ENCODE measurements around the gene P3H2. TPM values are rescaled to one million over a fixed set of nuclear protein-coding genes. Genes with fewer than 3 reads are reported as not detected.
A peak's percentile ranks its signal among the peaks of the same experiment; 100 is the strongest.

The P3H2 gene
- total RNA-seq, 1 experiment from 2014 or later = 82.2 TPM

DNA sequence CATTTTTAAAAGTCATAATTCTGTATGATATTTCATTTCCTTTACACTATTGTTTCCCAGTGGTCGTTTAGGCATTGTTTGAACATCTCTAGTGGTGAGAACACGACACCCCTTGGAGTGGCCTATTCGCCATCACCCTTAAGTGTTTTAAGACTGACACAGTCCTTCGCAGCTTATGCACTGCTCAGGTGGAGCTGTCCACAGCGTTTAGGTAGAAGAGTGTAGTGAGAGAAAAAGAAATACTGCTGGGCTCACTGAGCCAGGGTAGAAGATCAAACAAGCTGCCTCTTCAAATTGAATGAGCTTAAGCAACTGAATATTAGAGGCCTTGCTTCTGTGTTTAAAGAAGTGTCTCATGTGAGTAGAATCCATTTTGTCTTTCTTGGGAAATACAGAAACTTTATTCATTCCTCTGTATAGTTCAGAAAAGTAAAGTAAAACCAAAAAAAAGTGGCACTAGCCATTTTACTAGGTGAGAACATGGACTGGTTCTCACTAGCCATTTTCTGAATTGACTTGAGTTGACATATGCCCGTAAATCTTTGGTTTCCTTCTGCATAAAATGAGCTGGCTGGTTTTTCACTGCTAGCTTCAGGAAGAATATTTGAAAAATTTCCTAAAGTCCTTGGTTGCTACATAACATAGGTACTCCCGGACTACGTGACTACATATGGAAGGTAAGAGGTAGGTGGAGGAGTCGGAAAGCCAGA, 155.9 kb downstream of the P3H2 start:
- Histone ChIP-seq H3K4me3 (ENCODE audit: low read depth in 2 of 2, low read length in 2 of 2) (no peak overlapping the region), H3K27me3 (ENCODE audit: control insufficient read depth, insufficient read depth, low read length) (no peaks in the 10 kb centered on the region), H3K4me1 (ENCODE audit: control insufficient read depth, insufficient read depth, low read length) (peaks cover 11% of the 10 kb centered on the region), H3K36me3 (ENCODE audit: control insufficient read depth, insufficient read depth, low read length) (no peaks in the 10 kb centered on the region), H3K9me3 (ENCODE audit: control insufficient read depth, insufficient read depth, low read depth, low read length) (no peaks in the 10 kb centered on the region), H3K27ac (ENCODE audit: low read length) (no peak overlapping the region)
- CTCF ChIA-PET = no interaction called here
- DNase-seq (ENCODE audit: low read depth, low spot score) (no peak), ATAC-seq (no peak)
- POLR2A ChIA-PET = no interaction called here
- TF ChIP-seq, protein P1, sequence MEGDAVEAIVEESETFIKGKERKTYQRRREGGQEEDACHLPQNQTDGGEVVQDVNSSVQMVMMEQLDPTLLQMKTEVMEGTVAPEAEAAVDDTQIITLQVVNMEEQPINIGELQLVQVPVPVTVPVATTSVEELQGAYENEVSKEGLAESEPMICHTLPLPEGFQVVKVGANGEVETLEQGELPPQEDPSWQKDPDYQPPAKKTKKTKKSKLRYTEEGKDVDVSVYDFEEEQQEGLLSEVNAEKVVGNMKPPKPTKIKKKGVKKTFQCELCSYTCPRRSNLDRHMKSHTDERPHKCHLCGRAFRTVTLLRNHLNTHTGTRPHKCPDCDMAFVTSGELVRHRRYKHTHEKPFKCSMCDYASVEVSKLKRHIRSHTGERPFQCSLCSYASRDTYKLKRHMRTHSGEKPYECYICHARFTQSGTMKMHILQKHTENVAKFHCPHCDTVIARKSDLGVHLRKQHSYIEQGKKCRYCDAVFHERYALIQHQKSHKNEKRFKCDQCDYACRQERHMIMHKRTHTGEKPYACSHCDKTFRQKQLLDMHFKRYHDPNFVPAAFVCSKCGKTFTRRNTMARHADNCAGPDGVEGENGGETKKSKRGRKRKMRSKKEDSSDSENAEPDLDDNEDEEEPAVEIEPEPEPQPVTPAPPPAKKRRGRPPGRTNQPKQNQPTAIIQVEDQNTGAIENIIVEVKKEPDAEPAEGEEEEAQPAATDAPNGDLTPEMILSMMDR (IDR thresholded peaks at IDR 0.05) = no peak
- TF ChIP-seq POLR2AphosphoS5 (IDR thresholded peaks at IDR 0.05; ENCODE audit: low read depth, low read length) (no peak), TCF7L2 (IDR thresholded peaks at IDR 0.05; ENCODE audit: low read depth, low read length) (no peak), SIN3A (IDR thresholded peaks at IDR 0.05; ENCODE audit: borderline replicate concordance, insufficient read depth, low read depth, low read length) (no peak)
- TF ChIP-seq, protein P2, sequence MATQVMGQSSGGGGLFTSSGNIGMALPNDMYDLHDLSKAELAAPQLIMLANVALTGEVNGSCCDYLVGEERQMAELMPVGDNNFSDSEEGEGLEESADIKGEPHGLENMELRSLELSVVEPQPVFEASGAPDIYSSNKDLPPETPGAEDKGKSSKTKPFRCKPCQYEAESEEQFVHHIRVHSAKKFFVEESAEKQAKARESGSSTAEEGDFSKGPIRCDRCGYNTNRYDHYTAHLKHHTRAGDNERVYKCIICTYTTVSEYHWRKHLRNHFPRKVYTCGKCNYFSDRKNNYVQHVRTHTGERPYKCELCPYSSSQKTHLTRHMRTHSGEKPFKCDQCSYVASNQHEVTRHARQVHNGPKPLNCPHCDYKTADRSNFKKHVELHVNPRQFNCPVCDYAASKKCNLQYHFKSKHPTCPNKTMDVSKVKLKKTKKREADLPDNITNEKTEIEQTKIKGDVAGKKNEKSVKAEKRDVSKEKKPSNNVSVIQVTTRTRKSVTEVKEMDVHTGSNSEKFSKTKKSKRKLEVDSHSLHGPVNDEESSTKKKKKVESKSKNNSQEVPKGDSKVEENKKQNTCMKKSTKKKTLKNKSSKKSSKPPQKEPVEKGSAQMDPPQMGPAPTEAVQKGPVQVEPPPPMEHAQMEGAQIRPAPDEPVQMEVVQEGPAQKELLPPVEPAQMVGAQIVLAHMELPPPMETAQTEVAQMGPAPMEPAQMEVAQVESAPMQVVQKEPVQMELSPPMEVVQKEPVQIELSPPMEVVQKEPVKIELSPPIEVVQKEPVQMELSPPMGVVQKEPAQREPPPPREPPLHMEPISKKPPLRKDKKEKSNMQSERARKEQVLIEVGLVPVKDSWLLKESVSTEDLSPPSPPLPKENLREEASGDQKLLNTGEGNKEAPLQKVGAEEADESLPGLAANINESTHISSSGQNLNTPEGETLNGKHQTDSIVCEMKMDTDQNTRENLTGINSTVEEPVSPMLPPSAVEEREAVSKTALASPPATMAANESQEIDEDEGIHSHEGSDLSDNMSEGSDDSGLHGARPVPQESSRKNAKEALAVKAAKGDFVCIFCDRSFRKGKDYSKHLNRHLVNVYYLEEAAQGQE (IDR thresholded peaks at IDR 0.05; ENCODE audit: insufficient read depth in 1 of 2, low read depth in 2 of 2, low read length in 1 of 2) = no peak
- intact Hi-C loops (cut with micrococcal nuclease; ENCODE audit: unreplicated experiment) = loop anchor here (5.0 kb wide), 4 partner anchors 48 to 458 kb away; partner anchors contain the start of gene CLDN1
- in situ Hi-C loops (cut with HindIII; ENCODE audit: low pct_unique_long_range_greater_than_20kb, low sequenced_read_pairs) = loop anchor here (25.0 kb wide), 1 partner anchor 123 kb away; no protein-coding TSS in a partner anchor
- no TSS peak for BruUV-seq (replicated peaks)

DNA sequence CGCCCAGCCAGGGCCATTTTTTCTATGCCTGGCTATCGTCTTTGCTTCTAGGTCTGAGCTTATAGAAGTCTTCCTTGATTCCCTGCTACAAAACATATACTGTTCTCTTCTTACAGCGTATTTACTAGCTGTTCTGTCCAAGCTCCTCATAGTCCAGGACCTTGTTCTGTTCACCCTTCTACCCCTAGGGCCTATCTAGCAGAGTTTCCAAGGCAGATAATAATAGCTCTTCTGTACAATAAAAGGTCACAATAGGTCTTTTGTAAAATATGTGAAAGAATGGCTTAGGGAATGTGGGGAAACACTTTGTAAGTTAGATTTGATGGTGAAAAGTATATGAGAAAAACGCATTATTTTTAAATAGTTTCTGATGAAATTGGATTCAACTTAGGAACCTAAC, 158.2 kb downstream of the P3H2 start:
- TF ChIP-seq, protein P1 (IDR thresholded peaks at IDR 0.05) = no peak
- in situ Hi-C loops (cut with HindIII; ENCODE audit: low pct_unique_long_range_greater_than_20kb, low sequenced_read_pairs) = loop anchor here (25.0 kb wide), 1 partner anchor 125 kb away; no protein-coding TSS in a partner anchor
- POLR2A ChIA-PET = no interaction called here
- Histone ChIP-seq H3K27me3 (ENCODE audit: control insufficient read depth, insufficient read depth, low read length) (no peaks in the 10 kb centered on the region), H3K9me3 (ENCODE audit: control insufficient read depth, insufficient read depth, low read depth, low read length) (no peaks in the 10 kb centered on the region), H3K4me3 (ENCODE audit: low read depth in 2 of 2, low read length in 2 of 2) (no peak overlapping the region), H3K4me1 (ENCODE audit: control insufficient read depth, insufficient read depth, low read length) (peaks cover 11% of the 10 kb centered on the region), H3K36me3 (ENCODE audit: control insufficient read depth, insufficient read depth, low read length) (no peaks in the 10 kb centered on the region), H3K27ac (ENCODE audit: low read length) (no peak overlapping the region; the same call in 1 of the 2 replicates)
- DNase-seq (ENCODE audit: low read depth, low spot score) = no peak
- no TSS peak for BruUV-seq (replicated peaks)
- intact Hi-C loops (cut with micrococcal nuclease; ENCODE audit: unreplicated experiment) = loop anchor here (5.0 kb wide), 2 partner anchors 360 to 460 kb away; partner anchors contain the start of gene CLDN1
- ATAC-seq = peak; percentile 43; the same call in 1 of the 2 replicates
- CTCF ChIA-PET = interaction anchor here (0.6 to 1.5 kb wide), 3 partner anchors 240 to 450 kb away, joined by 4 to 10 read pairs (median 5); no protein-coding TSS in a partner anchor

Measured in Panc1 (cell line).